ENCODE data around the gene NAPSA. TPM values are rescaled to one million over a fixed set of nuclear protein-coding genes. Genes with fewer than 3 reads are reported as not detected.

The NAPSA gene
- total and polyA plus RNA-seq, 7 experiments from 2014 or later: 0.72 to 8.2 (median 3.6) TPM

DNA sequence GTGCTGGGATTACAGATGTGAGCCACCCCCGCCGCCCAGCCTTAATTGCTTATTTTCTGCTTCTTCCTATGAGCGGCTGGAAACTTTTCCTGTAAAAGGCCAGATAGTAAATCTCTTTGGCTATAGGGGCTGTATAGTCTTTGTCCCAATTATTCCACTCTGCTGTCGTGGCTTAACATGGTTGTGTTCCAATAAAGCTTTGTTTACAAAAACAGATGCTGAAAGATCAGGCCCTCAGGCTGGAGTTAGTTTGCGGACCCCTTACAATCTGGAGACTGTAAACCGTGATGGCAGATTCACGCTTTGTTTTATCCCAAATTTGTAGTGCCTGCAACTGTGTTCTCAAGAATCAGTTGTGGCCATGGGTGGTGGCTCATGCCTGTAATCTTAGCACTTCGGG is 47.0 kb downstream of the NAPSA start:
- Mint-ChIP-seq H3K27me3 (peaks cover 31 to 71% (median 44%) of the 10 kb centered on the region in 5 donors), H3K9me3 (peaks cover 0 to 12% (median 0%) of the 10 kb centered on the region in 11 donors), H3K4me3 (no peak overlapping the region), H3K36me3 (peaks cover 0 to 8% (median 4%) of the 10 kb centered on the region in 5 donors), H3K4me1 (peaks cover 12 to 19% (median 14%) of the 10 kb centered on the region in 7 donors), H3K27ac (no peak overlapping the region)
- Histone ChIP-seq H3K9me3 (ENCODE audit: control insufficient read depth in 2 of 3, low read length in 3 of 3) (no peaks in the 10 kb centered on the region), H3K27ac (ENCODE audit: low read depth, low read length) (no peak overlapping the region), H3K27me3 (ENCODE audit: control insufficient read depth in 2 of 2, insufficient read depth in 2 of 2, low read length in 2 of 2) (peaks cover 0 to 14% of the 10 kb centered on the region in 2 donors), H3K4me3 (ENCODE audit: low read length) (no peak overlapping the region), H3K4me1 (ENCODE audit: control insufficient read depth in 2 of 2, insufficient read depth in 2 of 2, low read length in 2 of 2) (no peaks in the 10 kb centered on the region), H3K36me3 (ENCODE audit: control insufficient read depth in 2 of 3, insufficient read depth in 3 of 3, low read length in 3 of 3) (no peaks in the 10 kb centered on the region)
- POLR2A ChIA-PET: no interaction called here
- DNase-seq: no peak
- intact Hi-C loops (cut with micrococcal nuclease): no loop called here
- CTCF ChIA-PET: no interaction called here
- ATAC-seq: no peak

DNA sequence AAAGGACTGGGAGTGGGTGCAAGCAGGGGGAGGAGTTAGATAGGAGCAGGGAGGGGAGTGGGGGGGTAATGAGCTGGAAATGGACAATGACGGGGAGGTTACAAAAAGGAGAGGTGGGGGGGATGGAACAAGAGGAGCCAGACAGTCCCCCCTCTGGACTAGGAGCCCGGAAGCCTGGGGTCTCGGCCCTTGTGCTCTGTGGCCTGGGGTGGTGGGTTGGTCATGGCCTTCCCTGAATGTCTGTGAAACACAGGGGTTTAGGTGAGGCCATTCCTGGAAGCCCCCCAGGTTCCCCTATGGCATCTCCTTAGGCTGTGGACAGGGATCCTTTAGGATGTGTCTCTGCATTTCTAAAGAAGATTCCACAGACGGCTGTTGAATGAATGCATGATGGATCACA is 48.3 kb downstream of the NAPSA start:
- POLR2A ChIA-PET: no interaction called here
- H3K4me3 Mint-ChIP-seq: peak overlapping the region in 1 of 10 donors; percentile 18
- Histone ChIP-seq H3K36me3 (ENCODE audit: control insufficient read depth in 2 of 3, insufficient read depth in 3 of 3, low read length in 3 of 3) (no peaks in the 10 kb centered on the region), H3K27me3 (ENCODE audit: control insufficient read depth in 2 of 2, insufficient read depth in 2 of 2, low read length in 2 of 2) (peaks cover 0 to 21% of the 10 kb centered on the region in 2 donors), H3K9me3 (ENCODE audit: control insufficient read depth in 2 of 3, low read length in 3 of 3) (no peaks in the 10 kb centered on the region), H3K4me3 (ENCODE audit: low read length) (no peak overlapping the region), H3K27ac (ENCODE audit: low read depth, low read length) (no peak overlapping the region), H3K4me1 (ENCODE audit: control insufficient read depth in 2 of 2, insufficient read depth in 2 of 2, low read length in 2 of 2) (no peaks in the 10 kb centered on the region)
- peaks cover 0 to 10% (median 0%) of the 10 kb centered on the region in 11 donors for H3K9me3 Mint-ChIP-seq
- H3K27me3 Mint-ChIP-seq: peaks cover 42 to 71% (median 50%) of the 10 kb centered on the region in 5 donors
- H3K27ac Mint-ChIP-seq: no peak overlapping the region
- ATAC-seq (no peak), DNase-seq (no peak)
- CTCF ChIA-PET: no interaction called here
- H3K36me3 Mint-ChIP-seq: peaks cover 0 to 9% (median 4%) of the 10 kb centered on the region in 5 donors
- H3K4me1 Mint-ChIP-seq: peaks cover 13 to 20% (median 15%) of the 10 kb centered on the region in 7 donors
- intact Hi-C loops (cut with micrococcal nuclease): no loop called here

DNA sequence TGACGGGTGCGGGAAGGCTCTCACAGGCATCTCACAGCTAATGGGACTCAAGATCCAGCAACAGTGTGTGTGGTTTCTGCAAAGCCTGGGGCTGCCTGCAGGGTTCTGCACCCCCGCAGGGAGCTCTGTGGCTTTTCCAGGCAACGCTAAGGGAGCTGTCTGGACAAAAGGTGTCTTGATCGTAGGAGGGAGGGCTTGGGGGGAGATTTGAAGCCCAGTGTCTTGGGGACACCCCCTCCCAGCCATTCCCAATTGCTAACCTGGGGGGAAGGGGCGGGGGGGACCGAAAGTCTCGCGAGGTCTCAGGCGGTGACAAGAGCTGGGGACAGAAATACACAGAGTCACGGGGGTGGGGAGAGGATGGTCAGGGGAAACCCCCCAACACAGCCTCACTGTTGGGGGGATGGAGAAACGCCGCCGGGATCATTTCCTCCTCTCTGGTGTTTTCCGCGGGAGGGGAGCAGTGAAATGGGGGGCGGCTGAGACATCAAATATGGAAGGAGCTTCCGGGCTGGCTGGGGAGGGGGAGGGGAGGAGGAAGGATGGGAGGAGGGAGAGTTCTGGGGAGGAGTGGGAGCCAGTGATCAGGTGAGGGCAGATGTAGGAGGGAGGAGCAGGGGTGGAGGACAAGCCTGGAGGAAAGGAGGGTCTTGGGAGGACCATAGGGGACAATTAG is 49.5 kb downstream of the NAPSA start:
- Mint-ChIP-seq H3K9me3 (peaks cover 0 to 10% (median 0%) of the 10 kb centered on the region in 11 donors), H3K4me1 (peaks cover 13 to 20% (median 15%) of the 10 kb centered on the region in 7 donors), H3K27ac (peak overlapping the region in 1 of 9 donors; percentile 38), H3K27me3 (peaks cover 47 to 73% (median 55%) of the 10 kb centered on the region in 5 donors), H3K36me3 (peaks cover 0 to 9% (median 4%) of the 10 kb centered on the region in 5 donors), H3K4me3 (peak overlapping the region; percentile 34 to 89 (median 72))
- Histone ChIP-seq H3K27me3 (ENCODE audit: control insufficient read depth in 2 of 2, insufficient read depth in 2 of 2, low read length in 2 of 2) (peaks cover 0 to 23% of the 10 kb centered on the region in 2 donors), H3K4me3 (ENCODE audit: low read length) (peak overlapping the region; percentile 22), H3K9me3 (ENCODE audit: control insufficient read depth in 2 of 3, low read length in 3 of 3) (no peaks in the 10 kb centered on the region), H3K36me3 (ENCODE audit: control insufficient read depth in 2 of 3, insufficient read depth in 3 of 3, low read length in 3 of 3) (no peaks in the 10 kb centered on the region), H3K4me1 (ENCODE audit: control insufficient read depth in 2 of 2, insufficient read depth in 2 of 2, low read length in 2 of 2) (no peaks in the 10 kb centered on the region), H3K27ac (ENCODE audit: low read depth, low read length) (no peak overlapping the region)
- ChIA-PET POLR2A (no interaction called here), CTCF (no interaction called here)
- intact Hi-C loops (cut with micrococcal nuclease): no loop called here
- ATAC-seq: peak; percentile 38
- DNase-seq: peak in 1 of 9 donors; percentile 48

DNA sequence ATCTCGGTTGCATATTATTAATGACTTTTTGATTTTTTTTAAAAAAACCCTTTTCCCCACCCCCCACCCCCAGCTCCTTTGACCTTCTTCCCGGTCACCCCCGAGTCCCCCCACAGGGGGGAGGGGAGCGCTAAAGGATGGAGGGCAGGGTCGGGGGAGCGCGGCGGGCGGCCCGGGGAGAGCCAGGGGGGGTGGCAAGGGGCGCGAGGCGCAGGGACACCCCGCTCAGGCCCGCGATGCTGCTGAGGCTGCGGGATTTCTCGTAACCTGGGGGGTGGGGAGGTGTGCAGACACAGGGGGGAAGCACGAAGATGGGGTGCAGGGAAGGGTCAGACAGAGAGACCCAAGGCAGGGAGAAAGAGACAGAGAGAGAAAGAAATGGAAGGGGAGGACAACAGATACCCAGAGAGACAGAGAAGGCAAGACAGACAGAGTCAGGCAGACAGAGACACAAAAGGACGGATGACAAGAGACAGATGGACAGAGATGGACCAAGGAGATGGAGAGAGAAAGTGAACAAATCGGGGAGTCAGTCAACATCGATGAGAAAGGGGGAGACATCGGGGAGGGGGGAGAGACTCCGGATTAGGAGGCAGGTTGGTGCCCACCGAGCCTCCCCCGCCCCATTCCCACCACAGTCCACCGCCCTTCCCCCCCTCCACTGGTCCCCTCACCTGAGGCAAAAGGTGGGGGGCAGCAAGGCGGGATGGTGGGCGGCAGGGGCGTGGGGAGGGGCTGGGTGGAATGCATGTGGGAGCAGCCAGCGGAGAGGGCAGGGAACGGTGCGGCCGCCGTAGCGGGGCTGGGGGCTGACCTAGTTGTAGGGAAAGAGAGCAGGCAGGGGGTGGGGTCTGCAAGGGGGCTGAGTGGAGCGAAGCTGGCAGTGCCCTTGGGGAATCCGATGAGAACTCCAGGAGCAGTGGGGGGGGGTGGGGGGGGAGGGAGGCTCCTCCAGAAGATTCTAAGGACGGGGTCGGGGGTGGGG is 50.4 kb downstream of the NAPSA start:
- intact Hi-C loops (cut with micrococcal nuclease): no loop called here
- Mint-ChIP-seq H3K4me3 (peak overlapping the region; percentile 18 to 89 (median 66)), H3K9me3 (peaks cover 0 to 10% (median 0%) of the 10 kb centered on the region in 11 donors)

DNA sequence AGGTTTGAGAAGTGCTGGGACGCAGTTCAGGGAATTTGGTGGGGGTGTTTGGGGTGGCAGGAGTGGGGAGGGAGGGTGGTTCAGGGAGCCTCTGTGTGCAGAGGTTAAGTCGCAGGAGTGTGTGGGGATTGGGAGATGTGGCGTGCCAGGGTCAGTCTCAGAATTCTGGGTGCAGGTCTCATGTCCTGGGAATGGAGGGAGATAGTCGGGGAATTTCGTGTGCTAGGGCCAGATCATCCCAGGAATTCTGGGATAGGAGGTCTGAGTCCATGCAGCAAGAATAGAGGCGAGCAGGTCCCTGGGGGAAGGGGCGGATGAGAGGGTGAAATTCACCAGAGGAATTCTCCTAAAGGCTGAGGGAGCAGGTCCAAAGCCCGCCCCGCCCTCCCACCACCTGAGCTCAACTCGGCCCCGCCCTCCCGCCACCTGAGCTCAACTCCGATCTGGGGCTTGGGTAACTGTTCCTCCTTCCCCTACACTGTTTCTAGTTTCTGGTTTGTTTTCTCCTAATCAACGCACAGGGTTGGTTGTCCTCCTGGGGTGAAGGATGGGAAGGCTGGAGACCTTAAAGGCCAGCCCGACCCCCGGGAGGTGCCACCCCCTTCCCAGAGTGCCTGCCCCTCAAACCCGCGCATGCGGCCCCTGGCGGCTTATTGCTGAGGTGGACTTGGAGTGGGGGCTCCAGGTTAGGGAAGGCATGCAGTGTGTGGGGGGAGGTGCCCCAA is 51.5 kb downstream of the NAPSA start:
- peaks cover 0 to 23% of the 10 kb centered on the region in 2 donors for H3K27me3 ChIP-seq (ENCODE audit: control insufficient read depth in 2 of 2, insufficient read depth in 2 of 2, low read length in 2 of 2)
- no peak overlapping the region for H3K4me3 ChIP-seq (ENCODE audit: low read length)
- no peak for DNase-seq
- peaks cover 13 to 20% (median 15%) of the 10 kb centered on the region in 7 donors for H3K4me1 Mint-ChIP-seq
- H3K9me3 Mint-ChIP-seq: peaks cover 0 to 7% (median 0%) of the 10 kb centered on the region in 11 donors
- H3K27ac Mint-ChIP-seq: no peak overlapping the region
- no peaks in the 10 kb centered on the region for H3K36me3 ChIP-seq (ENCODE audit: control insufficient read depth in 2 of 3, insufficient read depth in 3 of 3, low read length in 3 of 3)
- ChIA-PET POLR2A (no interaction called here), CTCF (no interaction called here)
- ATAC-seq: no peak
- intact Hi-C loops (cut with micrococcal nuclease): no loop called here
- peaks cover 59 to 73% (median 64%) of the 10 kb centered on the region in 5 donors for H3K27me3 Mint-ChIP-seq
- peak overlapping the region in 2 of 10 donors; percentile 35 to 88 for H3K4me3 Mint-ChIP-seq
- H3K9me3 ChIP-seq (ENCODE audit: control insufficient read depth in 2 of 3, low read length in 3 of 3): no peaks in the 10 kb centered on the region
- no peak overlapping the region for H3K27ac ChIP-seq (ENCODE audit: low read depth, low read length)
- H3K4me1 ChIP-seq (ENCODE audit: control insufficient read depth in 2 of 2, insufficient read depth in 2 of 2, low read length in 2 of 2): no peaks in the 10 kb centered on the region
- peaks cover 0 to 7% (median 4%) of the 10 kb centered on the region in 5 donors for H3K36me3 Mint-ChIP-seq

More for the DNA sequence above, 50.4 kb downstream of the NAPSA start:
- CTCF ChIA-PET: no interaction called here
- Histone ChIP-seq H3K27ac (ENCODE audit: low read depth, low read length) (no peak overlapping the region), H3K36me3 (ENCODE audit: control insufficient read depth in 2 of 3, insufficient read depth in 3 of 3, low read length in 3 of 3) (no peaks in the 10 kb centered on the region), H3K27me3 (ENCODE audit: control insufficient read depth in 2 of 2, insufficient read depth in 2 of 2, low read length in 2 of 2) (peaks cover 0 to 23% of the 10 kb centered on the region in 2 donors), H3K4me1 (ENCODE audit: control insufficient read depth in 2 of 2, insufficient read depth in 2 of 2, low read length in 2 of 2) (no peaks in the 10 kb centered on the region), H3K4me3 (ENCODE audit: low read length) (no peak overlapping the region), H3K9me3 (ENCODE audit: control insufficient read depth in 2 of 3, low read length in 3 of 3) (no peaks in the 10 kb centered on the region)
- POLR2A ChIA-PET: no interaction called here
- no peak overlapping the region for H3K27ac Mint-ChIP-seq
- DNase-seq (no peak), ATAC-seq (no peak)
- H3K36me3 Mint-ChIP-seq: peaks cover 0 to 7% (median 4%) of the 10 kb centered on the region in 5 donors
- peaks cover 56 to 75% (median 64%) of the 10 kb centered on the region in 5 donors for H3K27me3 Mint-ChIP-seq
- H3K4me1 Mint-ChIP-seq: peaks cover 13 to 20% (median 15%) of the 10 kb centered on the region in 7 donors
